NCI-H1048 (cell line): Measurements from ENCODE around the gene ZNF786.
"Not testable (repeated sequence)": the region's sequence is repeated elsewhere in the genome, so short reads cannot be mapped to it uniquely, and the experiment has no call there.

Source experiments
- DNase-seq: peaks from one replicate; lab custom pipeline; 2025; lab: John Stamatoyannopoulos, UW

ZNF786 gene, protein sequence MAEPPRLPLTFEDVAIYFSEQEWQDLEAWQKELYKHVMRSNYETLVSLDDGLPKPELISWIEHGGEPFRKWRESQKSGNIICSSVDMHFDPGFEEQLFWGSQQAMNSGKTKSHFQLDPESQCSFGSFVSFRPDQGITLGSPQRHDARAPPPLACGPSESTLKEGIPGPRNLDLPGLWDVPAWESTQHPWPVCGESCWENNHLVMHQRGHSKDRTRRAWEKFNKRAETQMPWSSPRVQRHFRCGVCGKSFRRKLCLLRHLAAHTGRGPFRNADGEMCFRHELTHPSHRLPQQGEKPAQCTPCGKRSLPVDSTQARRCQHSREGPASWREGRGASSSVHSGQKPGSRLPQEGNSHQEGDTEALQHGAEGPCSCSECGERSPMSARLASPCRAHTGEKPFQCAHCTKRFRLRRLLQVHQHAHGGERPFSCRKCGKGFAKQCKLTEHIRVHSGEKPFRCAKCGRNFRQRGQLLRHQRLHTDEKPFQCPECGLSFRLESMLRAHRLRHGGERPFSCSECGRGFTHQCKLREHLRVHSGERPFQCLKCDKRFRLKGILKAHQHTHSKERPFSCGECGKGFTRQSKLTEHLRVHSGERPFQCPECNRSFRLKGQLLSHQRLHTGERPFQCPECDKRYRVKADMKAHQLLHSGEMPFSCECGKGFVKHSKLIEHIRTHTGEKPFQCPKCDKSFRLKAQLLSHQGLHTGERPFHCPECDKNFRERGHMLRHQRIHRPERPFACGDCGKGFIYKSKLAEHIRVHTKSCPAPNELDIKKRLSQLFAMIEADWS

GRCh38 chr7:149090397-149091195, at the start of gene ZNF786:
Gene ZNF786 (minus strand): TSS chr7:149090718. CDS start chr7:149090640, 78 bp downstream.
- DNase-seq: peak; percentile 60

DNA sequence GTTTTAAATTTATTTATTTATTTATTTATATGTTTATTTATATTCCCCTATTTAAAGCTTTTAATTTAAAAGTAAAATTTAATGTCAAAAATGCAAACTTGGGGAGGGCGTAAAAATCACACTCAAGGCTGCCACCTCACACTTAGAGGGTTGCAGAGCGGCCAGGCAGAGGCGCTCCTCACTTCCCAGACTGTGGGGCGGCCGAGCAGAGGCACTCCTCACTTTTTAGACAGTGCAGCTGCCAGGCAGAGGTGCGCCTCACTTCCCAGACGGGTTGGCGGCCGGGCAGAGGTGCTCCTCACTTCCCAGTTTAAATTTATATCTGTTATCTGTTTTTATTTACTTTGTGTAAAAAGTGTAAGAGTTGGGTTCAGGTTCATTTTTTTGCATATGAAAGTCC, 45.6 kb upstream of the ZNF786 start:
- DNase-seq: no peak

- no peak for DNase-seq
Measured at GRCh38 chr7:149133028-149133710, 42.7 kb upstream of the ZNF786 start.

DNA sequence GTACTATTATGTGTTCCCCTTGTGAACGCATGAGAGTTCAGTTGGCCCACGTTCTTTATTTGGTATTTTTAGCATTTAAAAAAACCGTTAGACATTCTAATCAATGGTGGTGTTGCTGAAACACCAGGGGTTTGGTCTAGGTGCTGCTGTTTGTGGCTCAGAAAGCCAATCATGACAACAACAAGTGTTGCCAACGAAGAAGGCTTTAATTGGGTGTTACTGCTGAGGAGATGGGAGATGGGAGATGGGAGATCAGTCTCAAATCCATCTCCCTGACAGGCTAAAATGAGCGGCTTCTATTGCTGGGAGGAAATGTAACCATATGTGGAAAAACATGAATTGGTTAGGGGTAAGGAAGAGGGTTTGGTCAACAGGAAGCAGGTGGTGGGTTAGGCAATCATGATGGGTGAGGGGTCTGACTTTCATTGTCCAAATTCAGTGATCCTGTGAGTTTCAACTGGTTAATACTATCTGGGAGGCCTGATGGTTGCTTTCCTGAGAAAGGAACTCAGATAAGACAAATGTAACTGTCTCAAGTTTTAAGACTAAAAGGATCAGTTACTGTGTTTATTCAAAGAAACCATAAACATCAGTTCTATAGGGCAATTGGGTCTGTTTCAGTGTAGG, 40.2 kb upstream of the ZNF786 start:
- DNase-seq: no peak

GRCh38 chr7:149126662-149127266, 36.2 kb upstream of the ZNF786 start:
- DNase-seq: no peak

DNA sequence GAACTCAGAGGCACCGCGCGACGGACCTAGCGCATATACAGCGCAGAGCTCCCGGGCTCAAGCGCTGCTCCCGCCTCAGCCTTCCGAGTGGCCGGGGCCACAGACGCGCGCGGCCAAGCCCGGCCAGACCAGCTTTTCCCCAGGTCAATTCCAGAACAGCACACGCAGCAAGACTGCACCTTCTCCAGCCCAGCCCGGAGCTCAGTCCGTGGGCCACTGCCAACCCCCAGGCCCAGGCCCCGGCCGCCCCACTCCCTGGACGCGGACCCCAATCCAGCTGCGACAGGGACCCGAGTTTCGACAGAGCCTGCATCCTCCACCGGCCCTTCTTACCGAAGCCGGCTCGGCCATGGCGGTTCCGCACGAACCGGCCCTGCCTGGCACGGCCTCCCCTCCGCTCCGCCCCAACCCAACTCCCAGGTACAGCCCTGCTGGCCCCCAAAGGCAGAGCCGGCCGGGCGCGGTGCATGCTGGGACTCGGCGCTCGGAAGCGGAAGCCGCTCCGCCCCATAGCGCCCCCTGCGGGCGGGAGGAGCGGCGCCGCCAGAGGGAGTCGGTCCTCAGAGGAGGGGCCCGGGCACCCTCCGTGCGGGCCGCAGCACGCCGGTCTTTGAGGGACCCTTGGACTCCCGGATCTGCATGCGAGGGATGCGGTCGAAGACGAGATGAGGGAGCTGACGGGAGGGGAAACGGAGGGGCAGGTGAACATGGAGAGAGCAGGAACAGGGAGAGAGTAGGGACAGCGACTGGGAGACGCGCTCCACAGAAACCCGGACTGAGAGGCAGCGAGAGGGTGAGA, 35.5 kb upstream of the ZNF786 start, which contains the start of gene ZNF425:
Gene ZNF425 (minus strand): TSS at position 462 of the 799 bp plus-strand sequence. CDS start 111 bp downstream, at position 351.
- DNase-seq: peak; percentile 87

DNA sequence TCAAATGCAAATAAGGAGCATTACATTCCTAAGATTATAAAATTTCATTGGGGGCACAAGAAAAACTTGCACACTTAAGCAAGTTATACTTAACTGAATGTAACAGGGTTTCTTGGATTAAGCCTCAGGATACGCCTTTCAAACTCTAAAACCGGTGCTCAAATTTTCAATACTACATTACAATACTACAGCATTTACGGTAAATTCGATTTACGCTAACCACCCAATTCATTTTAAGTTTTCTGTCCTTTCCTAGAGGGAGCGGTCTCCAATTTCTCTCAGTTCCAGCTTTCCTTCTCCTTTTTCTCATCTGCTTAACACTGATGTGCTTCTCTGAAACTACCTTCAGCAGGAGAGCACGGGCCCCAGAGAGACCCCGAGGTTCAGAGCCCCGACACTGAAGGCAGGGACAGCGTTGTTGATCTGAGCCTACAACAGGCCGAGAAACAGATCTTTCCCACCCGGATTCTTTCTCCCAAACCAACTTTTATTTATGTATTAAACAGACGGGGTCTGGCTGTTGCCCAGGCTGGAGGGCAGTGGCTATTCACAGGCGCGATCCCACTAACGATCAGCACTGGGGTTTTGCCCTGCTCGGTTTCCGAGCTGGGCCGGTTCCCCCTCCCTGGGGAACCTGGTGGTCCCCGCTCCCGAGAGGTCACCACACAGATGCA, 34.8 kb upstream of the ZNF786 start:
- no peak for DNase-seq

DNA sequence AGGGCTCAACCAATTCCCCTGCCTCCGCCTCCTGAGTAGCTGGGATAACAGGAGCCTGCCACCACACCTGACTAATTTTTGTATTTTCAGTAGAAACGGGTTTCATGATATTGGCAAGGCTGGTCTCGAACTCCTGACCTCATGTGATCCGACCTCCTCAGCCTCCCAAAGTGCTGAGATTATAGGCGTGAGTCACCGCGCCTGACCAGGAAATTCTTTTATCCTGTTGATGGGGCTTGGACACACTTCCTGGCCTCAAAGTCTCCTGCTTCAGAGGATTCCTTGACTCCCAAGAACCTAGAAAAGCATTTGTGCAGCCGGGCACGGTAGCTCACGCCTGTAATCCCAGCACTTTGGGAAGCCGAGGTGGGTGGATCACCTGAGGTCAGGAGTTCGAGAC, 19.5 kb upstream of the ZNF786 start:
- DNase-seq: no peak

- no peak for DNase-seq
Measured at GRCh38 chr7:149104749-149105148, 14.2 kb upstream of the ZNF786 start.

- no peak for DNase-seq
Measured at GRCh38 chr7:149104214-149104613, 13.7 kb upstream of the ZNF786 start.

DNA sequence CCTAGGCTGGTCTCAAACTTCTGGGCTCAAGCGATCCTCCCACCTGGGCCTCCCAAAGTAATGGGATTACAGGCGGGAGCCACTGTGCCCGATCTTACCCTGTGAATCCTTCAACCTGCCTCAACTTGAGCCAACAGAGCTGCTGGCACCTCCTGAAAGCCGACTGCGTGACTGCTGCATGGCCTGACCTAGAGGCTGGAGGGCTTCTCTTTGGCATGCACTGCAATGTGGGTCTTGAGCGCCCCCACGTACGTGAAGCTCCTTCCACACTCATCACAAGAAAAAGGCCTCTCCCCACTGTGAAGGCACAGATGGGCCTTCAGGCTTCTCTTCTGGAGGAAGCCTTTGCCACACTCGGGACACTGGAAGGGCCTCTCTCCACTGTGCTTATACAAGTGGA, 12.9 kb upstream of the ZNF786 start:
- DNase-seq: no peak

DNA sequence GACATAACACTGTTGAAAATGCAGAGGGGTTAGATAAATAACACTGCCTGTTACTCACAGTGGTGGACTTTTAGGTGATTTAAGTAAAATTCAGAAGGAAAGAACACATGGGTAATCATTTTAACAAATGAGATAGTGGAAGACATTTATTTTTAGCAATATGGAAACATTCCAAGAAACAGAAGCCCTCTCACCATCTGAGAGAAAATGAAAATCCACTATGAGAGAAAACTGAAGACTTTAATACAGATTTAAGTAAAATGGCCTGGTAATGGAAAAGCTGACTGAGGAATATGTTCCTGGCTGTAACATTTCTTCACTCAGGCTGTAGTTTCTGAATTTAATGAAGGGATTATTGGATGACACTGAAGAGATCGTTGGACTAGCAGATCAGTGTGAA, 12.1 kb upstream of the ZNF786 start:
- no peak for DNase-seq

DNA sequence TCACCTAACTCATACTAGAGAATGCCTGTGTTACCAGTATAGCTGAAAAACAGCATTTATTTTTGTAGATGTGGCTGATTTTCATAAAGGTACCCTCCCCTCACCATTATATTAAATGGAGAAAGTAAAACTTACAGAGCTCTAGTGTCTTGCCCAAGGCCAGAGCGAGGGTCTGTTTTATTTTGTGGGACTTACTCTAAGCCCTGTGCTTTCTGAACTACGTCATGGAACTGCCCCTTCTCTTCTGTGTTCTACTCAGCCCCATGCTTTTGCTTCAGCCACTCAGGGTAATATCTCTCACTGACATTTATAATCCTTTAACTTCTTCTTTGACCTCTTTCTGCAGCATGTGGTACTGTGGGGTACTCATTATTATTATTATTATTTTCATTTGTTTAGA, 10.3 kb upstream of the ZNF786 start:
- DNase-seq: no peak

DNA sequence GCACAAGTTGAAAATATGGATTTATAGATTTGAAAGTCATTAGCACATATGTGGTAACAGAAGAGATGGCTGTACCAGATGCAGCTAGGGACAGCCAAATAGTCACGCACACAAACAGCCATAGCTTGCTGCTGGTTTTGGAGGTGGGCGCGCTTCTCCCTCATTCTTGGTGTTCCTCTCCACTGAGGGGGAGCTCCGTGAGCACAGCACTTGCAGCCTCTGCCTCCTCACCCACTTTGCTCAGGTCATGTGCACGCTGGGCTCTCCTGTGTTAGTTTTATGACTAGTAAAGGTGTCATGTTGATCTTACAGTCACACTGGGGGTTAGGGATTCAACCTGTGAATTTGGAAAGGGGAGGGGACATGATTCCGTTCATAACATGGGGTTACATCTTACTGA, 8.5 kb upstream of the ZNF786 start:
- no peak for DNase-seq

DNA sequence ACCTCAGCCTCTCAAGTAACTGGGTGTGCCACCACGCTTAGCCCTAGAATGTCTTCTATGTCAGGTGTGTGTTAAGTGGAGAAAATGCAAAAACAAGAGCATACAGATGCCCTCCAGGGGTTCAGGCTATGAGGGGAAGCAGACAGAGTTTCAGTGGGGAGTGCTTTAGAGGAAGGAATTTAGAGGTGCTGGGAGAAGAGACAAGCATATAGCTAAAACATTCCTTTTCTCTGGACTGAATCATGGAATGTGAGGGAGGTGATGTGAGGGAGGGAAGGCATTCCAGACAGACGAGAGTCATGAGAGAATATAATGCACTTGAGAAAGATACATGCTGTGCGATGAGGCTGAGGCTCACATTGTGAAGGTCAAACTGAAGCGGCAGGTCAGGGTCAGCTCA, 6.6 kb upstream of the ZNF786 start:
- DNase-seq: no peak

DNA sequence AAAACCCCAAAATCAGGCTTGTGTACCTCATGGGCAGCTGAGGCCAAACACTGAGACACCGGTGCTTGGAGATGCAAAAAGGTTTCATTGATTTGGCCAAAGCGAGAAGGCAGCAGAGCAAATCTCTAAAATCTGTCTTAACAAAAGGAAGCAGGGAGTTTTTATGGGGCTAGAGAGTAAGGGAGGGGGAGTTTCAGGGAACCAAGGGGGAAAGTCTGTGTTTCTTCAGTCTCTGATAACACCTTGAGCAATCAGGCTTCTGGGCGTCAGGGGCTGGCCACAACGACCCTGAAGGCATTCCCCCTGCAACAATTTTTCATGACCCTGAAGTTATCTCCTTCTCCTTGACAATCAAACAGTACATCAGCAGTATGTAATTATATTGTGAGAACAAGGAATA, 2.7 kb upstream of the ZNF786 start:
- DNase-seq: no peak

DNA sequence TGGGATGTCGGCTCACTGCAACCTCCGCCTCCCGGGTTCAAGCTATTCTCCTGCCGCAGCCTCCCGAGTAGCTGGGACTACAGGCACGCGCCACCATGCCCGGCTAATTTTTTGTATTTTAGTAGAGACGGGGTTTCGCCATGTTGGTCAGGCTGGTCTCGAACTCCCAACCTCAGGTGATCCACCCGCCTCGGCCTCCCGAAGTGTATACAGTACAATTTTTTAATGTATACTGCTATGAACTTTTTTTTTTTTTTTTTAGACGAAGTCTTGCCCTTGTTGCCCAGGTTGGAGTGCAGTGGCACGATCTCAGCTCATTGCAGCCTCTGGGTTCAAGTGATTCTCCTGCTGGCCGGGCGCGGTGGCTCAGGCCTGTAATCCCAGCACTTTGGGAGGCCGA, 1.7 kb upstream of the ZNF786 start:
- not testable (repeated sequence) for DNase-seq

- no peak for DNase-seq
Measured at GRCh38 chr7:149087376-149087775, 3.1 kb downstream of the ZNF786 start.

DNA sequence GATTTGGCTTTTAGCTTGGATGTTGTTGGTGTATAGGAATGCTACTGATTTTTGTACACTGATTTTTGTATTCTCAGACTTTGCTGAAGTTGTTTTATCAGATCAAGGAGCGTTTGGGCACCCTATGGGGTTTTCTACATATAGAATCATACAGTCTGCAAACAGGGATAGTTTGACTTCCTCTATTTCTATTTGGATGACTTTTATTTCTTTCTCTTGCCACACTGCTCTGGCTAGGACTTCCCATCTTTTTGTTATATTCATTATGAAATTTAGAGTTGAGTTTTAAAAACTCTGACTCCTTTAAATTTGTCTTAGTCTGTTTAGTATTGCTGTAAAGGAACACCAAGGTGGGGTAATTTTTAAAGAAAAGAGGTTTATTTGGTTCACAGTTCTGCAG, 4.7 kb downstream of the ZNF786 start:
- no peak for DNase-seq
